Measurements from ENCODE around the gene CIPC.

CIPC gene

GRCh38 chr14:77110286-77110685, 12.2 kb downstream of the CIPC start:
- H3K36me3 ChIP-seq (ENCODE audit: control insufficient read depth, insufficient read depth, low read length) = peaks cover 10% of the 10 kb centered on the region
- no peak overlapping the region for H3K4me3 ChIP-seq (replicated peaks; ENCODE audit: low read depth, low read length)
- no peak for DNase-seq (ENCODE audit: extremely low read depth, insufficient read length)
- TF ChIP-seq CTCF (IDR thresholded peaks at IDR 0.05; ENCODE audit: insufficient read depth, low read length, poor library complexity, severe bottlenecking) = no peak
- no peaks in the 10 kb centered on the region for H3K27me3 ChIP-seq (replicated peaks; ENCODE audit: control insufficient read depth, insufficient read depth, low read length)

DNA sequence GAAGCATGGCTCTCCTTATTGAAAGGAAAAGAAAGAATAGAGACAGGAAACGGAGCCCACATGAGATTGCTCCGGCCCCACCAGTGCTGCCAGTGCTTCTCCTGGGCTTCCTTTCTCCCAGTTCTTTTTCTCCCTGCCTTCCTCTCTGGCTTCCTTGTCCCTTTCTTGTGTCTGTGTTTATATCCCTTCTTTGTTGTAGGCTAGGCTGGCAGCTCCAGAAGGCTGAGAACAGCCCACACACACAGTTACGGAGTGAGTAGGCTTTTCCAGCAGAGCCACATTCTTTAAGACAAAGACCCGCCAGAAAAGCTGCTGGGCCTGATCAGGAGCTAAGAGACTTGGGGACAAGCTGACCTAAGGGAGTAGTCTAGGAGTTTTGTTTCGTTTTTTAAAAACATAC, 13.0 kb downstream of the CIPC start:
- H3K27me3 ChIP-seq (replicated peaks; ENCODE audit: control insufficient read depth, insufficient read depth, low read length) = no peaks in the 10 kb centered on the region
- no peak overlapping the region for H3K4me3 ChIP-seq (replicated peaks; ENCODE audit: low read depth, low read length)
- TF ChIP-seq CTCF (IDR thresholded peaks at IDR 0.05; ENCODE audit: insufficient read depth, low read length, poor library complexity, severe bottlenecking) = no peak
- H3K36me3 ChIP-seq (ENCODE audit: control insufficient read depth, insufficient read depth, low read length) = peaks cover 10% of the 10 kb centered on the region
- DNase-seq (ENCODE audit: extremely low read depth, insufficient read length) = no peak

DNA sequence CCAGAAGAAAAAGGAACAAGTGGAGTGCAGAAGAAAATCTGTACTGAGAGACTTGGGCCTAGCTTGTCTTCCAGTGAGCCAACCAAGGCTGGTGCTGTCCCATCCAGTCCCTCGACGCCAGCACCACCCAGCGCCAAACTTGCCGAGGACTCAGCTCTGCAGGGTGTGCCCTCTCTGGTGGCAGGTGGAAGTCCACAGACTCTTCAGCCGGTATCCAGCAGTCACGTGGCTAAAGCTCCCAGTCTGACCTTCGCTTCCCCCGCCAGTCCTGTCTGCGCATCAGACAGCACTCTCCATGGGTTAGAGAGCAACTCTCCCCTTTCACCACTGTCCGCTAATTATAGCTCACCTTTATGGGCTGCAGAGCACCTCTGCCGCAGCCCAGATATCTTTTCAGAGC, 15.6 kb downstream of the CIPC start:
- Histone ChIP-seq H3K36me3 (ENCODE audit: control insufficient read depth, insufficient read depth, low read length) (peaks cover 7% of the 10 kb centered on the region), H3K27me3 (replicated peaks; ENCODE audit: control insufficient read depth, insufficient read depth, low read length) (no peaks in the 10 kb centered on the region), H3K4me3 (replicated peaks; ENCODE audit: low read depth, low read length) (no peak overlapping the region)
- DNase-seq (ENCODE audit: extremely low read depth, insufficient read length) = no peak
- TF ChIP-seq CTCF (IDR thresholded peaks at IDR 0.05; ENCODE audit: insufficient read depth, low read length, poor library complexity, severe bottlenecking) = no peak

- Histone ChIP-seq H3K36me3 (ENCODE audit: control insufficient read depth, insufficient read depth, low read length) (peaks cover 7% of the 10 kb centered on the region), H3K27me3 (replicated peaks; ENCODE audit: control insufficient read depth, insufficient read depth, low read length) (no peaks in the 10 kb centered on the region), H3K4me3 (replicated peaks; ENCODE audit: low read depth, low read length) (no peak overlapping the region)
These were observed 16.6 kb downstream of the CIPC start for GRCh38 chr14:77114609-77115008.

GRCh38 chr14:77116172-77116817, 18.2 kb downstream of the CIPC start:
- TF ChIP-seq CTCF (IDR thresholded peaks at IDR 0.05; ENCODE audit: insufficient read depth, low read length, poor library complexity, severe bottlenecking) = no peak
- Histone ChIP-seq H3K4me3 (replicated peaks; ENCODE audit: low read depth, low read length) (no peak overlapping the region), H3K36me3 (ENCODE audit: control insufficient read depth, insufficient read depth, low read length) (peaks cover 9% of the 10 kb centered on the region), H3K27me3 (replicated peaks; ENCODE audit: control insufficient read depth, insufficient read depth, low read length) (no peaks in the 10 kb centered on the region)
- DNase-seq (ENCODE audit: extremely low read depth, insufficient read length) = no peak

More at GRCh38 chr14:77114609-77115008, 16.6 kb downstream of the CIPC start:
- DNase-seq (ENCODE audit: extremely low read depth, insufficient read length) = no peak
- no peak for TF ChIP-seq CTCF (IDR thresholded peaks at IDR 0.05; ENCODE audit: insufficient read depth, low read length, poor library complexity, severe bottlenecking)

DNA sequence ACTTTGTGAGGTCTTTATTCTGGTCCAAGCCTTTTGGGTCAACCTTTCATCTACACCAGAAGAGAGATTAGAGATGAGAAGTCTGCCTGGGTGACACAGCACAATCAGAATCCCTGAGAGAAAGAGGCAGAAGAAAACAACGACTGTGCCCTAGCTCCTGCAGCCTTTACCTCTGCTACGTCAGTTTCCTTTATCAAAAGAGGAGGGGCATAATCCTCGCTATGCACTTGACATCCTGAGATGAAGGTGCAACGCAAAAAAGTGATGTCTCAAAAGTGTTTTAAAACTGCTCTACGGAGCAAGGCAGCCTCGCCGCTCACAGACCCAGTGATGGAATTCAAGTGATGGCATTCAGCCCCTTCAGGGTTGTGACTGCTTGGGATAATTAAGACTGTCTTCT, 21.8 kb downstream of the CIPC start:
- no peak for DNase-seq (ENCODE audit: extremely low read depth, insufficient read length)
- H3K4me3 ChIP-seq (replicated peaks; ENCODE audit: low read depth, low read length) = no peak overlapping the region
- peaks cover 2% of the 10 kb centered on the region for H3K36me3 ChIP-seq (ENCODE audit: control insufficient read depth, insufficient read depth, low read length)
- no peaks in the 10 kb centered on the region for H3K27me3 ChIP-seq (replicated peaks; ENCODE audit: control insufficient read depth, insufficient read depth, low read length)
- no peak for TF ChIP-seq CTCF (IDR thresholded peaks at IDR 0.05; ENCODE audit: insufficient read depth, low read length, poor library complexity, severe bottlenecking)
